ENCODE results near the gene CAMK2B.

The CAMK2B gene

DNA sequence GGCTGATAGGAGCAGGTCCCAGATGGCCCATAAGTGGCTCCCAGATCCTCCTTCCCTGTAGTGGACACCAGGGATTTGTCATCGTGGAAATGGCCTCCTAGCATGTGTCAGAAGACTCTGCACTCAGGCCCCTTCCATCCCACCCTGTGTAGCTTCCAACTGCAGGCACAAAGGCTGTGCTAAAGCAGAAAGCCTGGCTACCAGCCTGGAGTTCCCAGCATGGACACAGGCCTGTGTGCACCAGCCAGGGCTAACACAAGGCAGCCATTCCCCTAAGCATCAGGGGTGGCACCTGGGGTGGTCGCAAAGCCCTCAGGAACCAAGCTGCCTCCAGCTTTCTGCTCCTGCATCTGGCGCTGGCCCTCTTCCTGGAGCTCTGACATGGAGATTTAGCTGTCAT is 4.5 kb upstream of the CAMK2B start:
- DNase-seq: no peak

GRCh38 chr7:44329081-44329480 is 3.7 kb upstream of the CAMK2B start:
- DNase-seq: no peak

- DNase-seq: no peak
Measured at GRCh38 chr7:44327981-44328380, 2.6 kb upstream of the CAMK2B start.

- DNase-seq: no peak
Measured at GRCh38 chr7:44326261-44327125, 1.1 kb upstream of the CAMK2B start.

- no peak for DNase-seq
Measured at GRCh38 chr7:44325811-44326241, 432 bp upstream of the CAMK2B start.

DNA sequence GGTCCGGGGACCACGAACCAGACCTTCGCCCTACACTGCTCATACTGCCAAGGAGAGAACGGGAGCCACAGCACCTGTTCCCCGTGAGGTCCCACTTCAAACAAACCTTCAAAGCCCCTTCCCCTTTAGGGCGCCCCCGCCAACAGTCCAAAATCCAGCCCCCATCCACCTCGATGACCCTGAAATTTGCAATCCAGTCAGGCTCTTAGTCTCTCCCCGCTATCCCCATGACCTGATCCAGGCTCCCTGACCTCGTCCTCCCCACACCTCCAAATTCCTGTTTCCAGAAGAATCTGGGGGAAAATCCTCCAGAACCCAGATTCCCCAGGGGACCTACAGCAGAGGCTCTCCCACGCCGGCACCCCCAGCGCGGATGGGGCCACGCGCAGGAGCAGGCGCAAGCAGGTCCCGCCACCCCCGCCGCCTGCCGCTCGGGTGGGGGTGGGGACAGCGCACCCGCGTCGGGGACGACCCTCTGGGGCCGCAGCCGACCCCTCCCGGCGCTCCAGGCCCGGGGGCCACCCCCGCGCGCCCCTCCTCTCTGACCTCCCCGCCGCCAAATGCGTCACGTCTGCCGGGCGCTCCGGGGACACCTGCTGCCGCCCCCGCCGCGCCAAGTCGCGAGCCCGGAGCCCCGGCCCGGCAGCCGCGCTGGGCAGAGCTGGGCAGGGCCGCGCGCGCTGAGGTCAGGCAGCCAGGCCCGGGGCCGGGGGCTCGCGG is 753 bp downstream of the CAMK2B start:
- DNase-seq: no peak

DNA sequence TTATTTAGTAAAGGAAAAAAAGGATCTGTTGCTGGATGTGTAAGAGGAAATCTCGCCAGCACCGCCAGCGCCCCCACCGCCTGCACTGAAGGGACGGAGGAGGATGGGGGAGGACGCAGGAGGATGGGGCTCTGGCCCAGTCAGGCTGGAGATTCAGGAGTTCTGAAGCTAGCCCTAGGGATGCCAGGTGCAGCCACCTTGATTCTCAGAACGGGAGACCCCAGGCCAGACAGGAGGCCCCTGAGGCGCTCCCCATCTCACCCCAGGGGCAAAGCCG is 1.3 kb downstream of the CAMK2B start:
- DNase-seq: no peak

- no peak for DNase-seq
Measured at GRCh38 chr7:44323381-44324203, 1.8 kb downstream of the CAMK2B start.

DNA sequence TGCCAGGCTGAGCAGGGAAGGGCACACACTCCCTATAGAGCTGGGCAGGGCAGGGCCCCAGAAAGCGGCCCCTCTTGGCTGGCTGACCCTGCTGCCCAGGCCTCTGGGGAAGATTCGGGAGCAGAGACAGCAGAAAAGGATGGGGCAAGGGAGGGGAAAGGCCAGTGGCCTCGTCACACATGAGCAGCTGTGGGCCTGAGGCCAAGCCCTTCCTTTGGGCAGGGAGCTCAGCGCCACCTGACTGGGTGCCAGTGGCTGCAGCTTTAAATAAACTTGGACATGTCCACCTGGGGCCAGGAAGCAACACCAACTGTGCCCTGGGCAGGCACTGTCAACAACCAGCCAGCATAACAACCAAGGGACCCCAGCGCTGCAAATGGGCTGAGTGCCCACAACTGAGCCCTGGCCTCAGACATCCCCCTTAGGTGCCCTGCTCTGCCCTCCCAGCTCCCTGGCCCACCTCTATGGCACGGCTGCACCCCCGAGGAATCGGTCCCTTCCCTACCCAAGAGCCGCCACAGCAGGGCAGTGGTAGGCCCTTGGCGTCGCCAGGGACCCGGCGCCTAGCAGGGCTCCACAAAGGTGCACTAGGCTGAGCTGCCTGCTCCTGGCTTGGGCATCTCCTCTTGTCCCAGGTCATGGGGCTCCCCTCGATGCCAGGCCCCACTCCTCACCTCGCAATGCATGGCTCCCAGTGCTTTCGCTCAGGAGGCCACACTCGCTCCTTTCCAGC is 2.6 kb downstream of the CAMK2B start:
- no peak for DNase-seq

- DNase-seq: no peak
Measured at GRCh38 chr7:44321796-44322195, 3.6 kb downstream of the CAMK2B start.

DNA sequence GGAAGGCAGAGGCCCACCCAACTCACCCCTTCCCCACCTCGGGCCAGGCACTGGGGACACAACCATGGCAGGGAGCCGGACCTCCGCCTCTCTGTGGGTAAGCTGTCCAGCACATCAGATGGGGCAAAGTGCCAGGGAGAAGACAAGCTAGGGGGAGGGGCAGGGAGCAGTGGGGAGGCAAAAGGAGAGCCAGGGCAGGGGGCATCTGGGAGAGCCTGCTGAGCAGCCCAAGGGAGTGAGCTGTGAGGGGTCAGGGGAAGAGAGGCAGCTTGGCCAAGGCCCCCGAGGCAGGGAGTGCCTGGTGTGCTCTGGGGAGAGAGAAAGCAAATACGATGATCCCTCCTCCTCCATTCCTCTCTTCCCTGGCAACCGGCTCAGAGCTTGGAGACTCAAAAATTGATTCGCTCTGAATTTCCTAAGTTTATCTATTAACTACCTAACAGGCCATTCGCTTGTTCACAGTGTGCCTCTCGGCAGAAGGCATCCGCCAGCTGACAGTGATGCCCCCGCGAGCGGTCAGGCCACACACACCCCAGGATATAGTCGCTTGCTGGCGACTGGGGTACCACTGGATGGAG is 4.5 kb downstream of the CAMK2B start:
- peak in 1 of 2 donors; percentile 13 for DNase-seq

- DNase-seq: no peak
Measured at GRCh38 chr7:44320141-44320540, 5.3 kb downstream of the CAMK2B start.

GRCh38 chr7:44318332-44318731 is 7.1 kb downstream of the CAMK2B start:
- no peak for DNase-seq

GRCh38 chr7:44315301-44315903 is 10.0 kb downstream of the CAMK2B start:
- no peak for DNase-seq

DNA sequence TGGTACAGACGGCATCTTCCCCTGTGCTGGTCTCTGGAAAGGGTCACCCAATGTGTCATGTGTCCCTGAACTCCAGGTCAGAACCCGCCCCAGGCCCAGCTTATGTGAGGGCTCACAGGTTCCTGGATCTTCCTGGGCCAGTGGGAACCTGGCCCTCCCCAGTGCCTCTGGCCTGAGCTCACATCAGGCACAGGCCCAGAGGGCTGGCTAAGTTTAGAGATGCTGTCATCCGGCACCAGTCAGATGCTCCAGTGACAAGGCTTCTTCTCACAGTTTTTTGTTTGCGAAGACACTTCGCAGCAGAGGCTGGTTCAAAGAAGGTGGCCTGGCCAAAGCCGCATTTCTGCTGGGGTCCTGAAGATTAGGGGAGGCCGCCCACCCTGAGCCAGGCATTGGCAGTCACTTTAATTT is 11.8 kb downstream of the CAMK2B start:
- DNase-seq: no peak

- DNase-seq: no peak
Measured at GRCh38 chr7:44313016-44313415, 12.4 kb downstream of the CAMK2B start.

DNA sequence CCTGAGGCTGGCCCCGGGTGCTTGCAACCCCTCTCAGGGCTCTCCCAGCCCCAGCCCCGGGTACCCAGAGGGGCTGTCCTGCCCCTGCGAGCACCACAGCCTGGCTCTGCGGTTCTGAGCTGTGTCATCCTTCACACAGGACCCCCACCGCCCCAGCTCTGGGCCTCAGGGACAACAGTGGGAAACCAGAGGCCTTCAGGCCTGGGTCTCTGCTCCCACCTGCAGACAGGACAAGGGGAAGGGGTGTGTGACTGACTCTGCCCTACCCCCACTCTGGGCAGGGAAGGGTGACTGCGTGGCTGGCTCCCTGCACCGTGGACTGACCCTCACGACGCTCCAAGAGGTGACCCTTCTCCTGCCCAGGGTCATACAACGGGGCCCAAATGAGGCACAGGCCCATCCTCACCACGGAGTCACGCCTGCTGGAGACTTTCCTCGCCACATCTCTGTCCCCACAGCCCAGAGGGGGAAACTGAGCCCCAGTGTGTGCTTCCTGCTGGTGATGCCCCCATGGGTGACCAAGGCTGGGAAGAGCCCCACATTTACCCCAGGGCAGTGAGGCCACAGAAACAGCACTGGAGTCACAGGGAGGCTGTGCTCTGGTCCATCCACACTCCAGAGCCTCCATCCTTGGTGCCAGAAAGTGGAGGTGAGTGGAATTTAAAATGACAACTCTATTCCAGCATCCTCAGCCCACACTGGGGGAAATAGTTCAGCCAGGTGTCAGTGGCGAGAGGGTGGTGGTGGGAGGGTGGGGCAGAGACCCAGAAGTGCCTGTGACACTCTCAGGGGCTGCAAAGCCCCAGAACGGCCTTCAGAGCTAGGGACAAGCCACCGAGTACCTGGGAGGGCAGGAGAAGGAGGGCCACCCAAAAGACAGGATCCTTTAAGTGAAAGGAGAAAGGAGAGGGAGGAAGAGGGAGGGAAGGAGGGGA is 13.6 kb downstream of the CAMK2B start:
- no peak for DNase-seq

DNA sequence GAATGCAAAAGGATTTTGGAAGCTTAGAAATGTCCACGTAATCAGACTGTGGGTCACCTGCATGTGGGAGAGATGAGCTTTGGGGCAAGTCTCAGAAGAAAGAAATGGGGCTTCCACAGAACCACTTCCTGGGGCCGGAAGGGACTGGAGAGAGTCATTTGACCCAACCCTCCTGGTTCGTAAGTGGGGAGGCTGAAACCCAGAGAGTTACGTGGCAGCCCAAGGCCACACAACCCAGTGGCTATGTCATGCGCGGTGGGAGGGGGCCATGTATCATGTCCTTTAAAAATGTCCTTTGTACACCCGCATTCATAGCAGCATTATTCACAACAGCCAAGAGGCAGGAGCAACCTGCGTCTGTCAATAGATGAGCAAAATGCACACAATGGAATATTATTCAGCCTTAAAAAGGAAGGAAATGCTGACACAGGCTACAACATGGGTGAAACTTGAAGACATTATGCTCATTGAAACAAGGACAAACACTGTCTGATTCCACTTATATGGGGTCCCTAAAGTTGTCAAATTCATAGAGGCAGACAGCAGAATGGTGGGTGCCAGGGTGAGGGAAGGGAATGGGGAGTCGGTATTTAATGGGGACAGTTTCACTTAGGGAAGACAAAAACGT is 15.1 kb downstream of the CAMK2B start:
- DNase-seq: no peak

- DNase-seq: no peak
Measured at GRCh38 chr7:44309271-44310091, 15.9 kb downstream of the CAMK2B start.

All from hippocampal formation (tissue), 2 donors.